ENCODE results near the gene SORBS1. TPM values are rescaled to one million over a fixed set of nuclear protein-coding genes. Genes with fewer than 3 reads are reported as not detected.

Gene SORBS1
- total RNA-seq, 2 experiments from 2014 or later, result 0.57 to 3.1 TPM

- Histone ChIP-seq H3K4me1 (ENCODE audit: insufficient read depth, low read length, poor library complexity, severe bottlenecking) (no peaks in the 10 kb centered on the region), H2AFZ (ENCODE audit: low read length) (no peak overlapping the region), H3K4me2 (ENCODE audit: low read length) (no peak overlapping the region), H3K79me2 (ENCODE audit: insufficient read depth, low read depth, low read length) (no peaks in the 10 kb centered on the region), H3K4me3 (ENCODE audit: low read depth, low read length, poor library complexity, severe bottlenecking) (no peak overlapping the region), H4K20me1 (ENCODE audit: insufficient read depth, low read length) (no peaks in the 10 kb centered on the region), H3K9me3 (ENCODE audit: low read length) (no peaks in the 10 kb centered on the region), H3K27ac (ENCODE audit: low read depth, low read length, poor library complexity, severe bottlenecking) (no peak overlapping the region), H3K9me2 (ENCODE audit: insufficient read depth, low read length) (no peaks in the 10 kb centered on the region), H3K36me3 (ENCODE audit: insufficient read depth, low read length) (no peaks in the 10 kb centered on the region)
- CTCF ChIA-PET (ENCODE audit: unreplicated experiment), result no interaction called here
- DNase-seq (ENCODE audit: low spot score), result no peak
- POLR2A ChIA-PET, result no interaction called here
- no TSS peak for BruUV-seq (replicated peaks)
- intact Hi-C loops (cut with micrococcal nuclease; ENCODE audit: unreplicated experiment), result no loop called here
- TF ChIP-seq EZH2phosphoT487 (IDR thresholded peaks at IDR 0.05; ENCODE audit: borderline replicate concordance, low read depth, low read length), result no peak
- TF ChIP-seq CTCF (conservative IDR thresholded peaks at IDR 0.05; ENCODE audit: low read length), result no peak
These were observed 86.2 kb downstream of the SORBS1 start for GRCh38 chr10:95475003-95475383.

GRCh38 chr10:95474228-95475002, 86.8 kb downstream of the SORBS1 start:
- CTCF ChIA-PET (ENCODE audit: unreplicated experiment), result no interaction called here

More at GRCh38 chr10:95474228-95475002, 86.8 kb downstream of the SORBS1 start:
- BruUV-seq (replicated peaks), result no TSS peak
- Histone ChIP-seq H4K20me1 (ENCODE audit: insufficient read depth, low read length) (no peaks in the 10 kb centered on the region), H3K36me3 (ENCODE audit: insufficient read depth, low read length) (no peaks in the 10 kb centered on the region), H2AFZ (ENCODE audit: low read length) (no peak overlapping the region), H3K79me2 (ENCODE audit: insufficient read depth, low read depth, low read length) (no peaks in the 10 kb centered on the region), H3K4me1 (ENCODE audit: insufficient read depth, low read length, poor library complexity, severe bottlenecking) (no peaks in the 10 kb centered on the region), H3K27ac (ENCODE audit: low read depth, low read length, poor library complexity, severe bottlenecking) (no peak overlapping the region), H3K9me2 (ENCODE audit: insufficient read depth, low read length) (no peaks in the 10 kb centered on the region), H3K4me2 (ENCODE audit: low read length) (no peak overlapping the region), H3K9me3 (ENCODE audit: low read length) (no peaks in the 10 kb centered on the region), H3K4me3 (ENCODE audit: low read depth, low read length, poor library complexity, severe bottlenecking) (no peak overlapping the region)
- TF ChIP-seq CTCF (conservative IDR thresholded peaks at IDR 0.05; ENCODE audit: low read length) (no peak), EZH2phosphoT487 (IDR thresholded peaks at IDR 0.05; ENCODE audit: borderline replicate concordance, low read depth, low read length) (no peak)
- intact Hi-C loops (cut with micrococcal nuclease; ENCODE audit: unreplicated experiment), result no loop called here
- no peak for DNase-seq (ENCODE audit: low spot score)
- POLR2A ChIA-PET, result no interaction called here
